Lower leg skin (tissue), 4 donors: ENCODE results near the gene KLB. TPM values are rescaled to one million over a fixed set of nuclear protein-coding genes. Genes with fewer than 3 reads are reported as not detected.

Source experiments
- DNase-seq, 2 donors: peaks; one replicate each; pipeline ENCODE4 v3.0.0-alpha.2; 2019; ENCODE audit warnings: low spot score in 2 of 2
- H3K4me3 ChIP-seq: fragments of 200-600 bp; sonication (generic); 2 replicates; pipeline ENCODE4 v1.5.1; 2017; ENCODE audit warnings: mild to moderate bottlenecking, low read depth; ENCODE audit not compliant: poor library complexity, severe bottlenecking
- POLR2A ChIP-seq, 2 donors: fragments of 450-650 bp; IDR thresholded peaks; one replicate each; pipeline ENCODE4 v1.6.1; 2016 to 2017; ENCODE audit warnings: antibody characterized with exemption in 2 of 2, mild to moderate bottlenecking in 1 of 2, moderate library complexity in 1 of 2
- WGBS, 2 donors: methylation state at CpG; one replicate each; pipeline ENCODE4 v1.1.5; 2018; 5-methylcytosine and 5-hydroxymethylcytosine counted together
- intact Hi-C: fragments of 100-400 bp; cut with DNase I; formaldehyde crosslinking; loops from one replicate; pipeline ENCODE4 v1.15.0; 2023; ENCODE audit warnings: low total_unique reads
- total RNA-seq, 4 donors: library from RNA; depleted of rRNA; stranded (reverse); fragments of >200 nt; gene quantifications; one replicate each; pipeline ENCODE4 v1.1.0, GENCODE V29; 2016
- TF ChIP-seq, protein P1 (sequence below), 3 donors: fragments of 450-650 bp; IDR thresholded peaks; one replicate each; pipeline ENCODE4 v1.5.1; 2016; ENCODE audit warnings: antibody characterized with exemption in 3 of 3, mild to moderate bottlenecking in 3 of 3, moderate library complexity in 2 of 3

Gene KLB
- total RNA-seq, 4 donors from 2014 or later: 0.38 to 0.74 (median 0.45) TPM

DNA sequence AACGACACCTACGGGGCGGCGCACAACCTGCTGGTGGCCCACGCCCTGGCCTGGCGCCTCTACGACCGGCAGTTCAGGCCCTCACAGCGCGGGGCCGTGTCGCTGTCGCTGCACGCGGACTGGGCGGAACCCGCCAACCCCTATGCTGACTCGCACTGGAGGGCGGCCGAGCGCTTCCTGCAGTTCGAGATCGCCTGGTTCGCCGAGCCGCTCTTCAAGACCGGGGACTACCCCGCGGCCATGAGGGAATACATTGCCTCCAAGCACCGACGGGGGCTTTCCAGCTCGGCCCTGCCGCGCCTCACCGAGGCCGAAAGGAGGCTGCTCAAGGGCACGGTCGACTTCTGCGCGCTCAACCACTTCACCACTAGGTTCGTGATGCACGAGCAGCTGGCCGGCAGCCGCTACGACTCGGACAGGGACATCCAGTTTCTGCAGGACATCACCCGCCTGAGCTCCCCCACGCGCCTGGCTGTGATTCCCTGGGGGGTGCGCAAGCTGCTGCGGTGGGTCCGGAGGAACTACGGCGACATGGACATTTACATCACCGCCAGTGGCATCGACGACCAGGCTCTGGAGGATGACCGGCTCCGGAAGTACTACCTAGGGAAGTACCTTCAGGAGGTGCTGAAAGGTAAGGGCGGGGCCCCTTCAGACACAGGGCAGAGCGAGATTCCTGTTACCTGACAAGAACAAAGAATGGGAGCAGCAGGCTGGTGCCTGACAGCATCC lies 40.3 kb downstream of the KLB start:
- 2% methylated on average over 32 to 33 of the region's 61 CpGs for WGBS, 2 donors
- peak overlapping the region; percentile 9 for H3K4me3 ChIP-seq
- DNase-seq: peak; percentile 35 to 89
- TF ChIP-seq POLR2A (IDR thresholded peaks at IDR 0.05): no peak
- TF ChIP-seq, protein P1, sequence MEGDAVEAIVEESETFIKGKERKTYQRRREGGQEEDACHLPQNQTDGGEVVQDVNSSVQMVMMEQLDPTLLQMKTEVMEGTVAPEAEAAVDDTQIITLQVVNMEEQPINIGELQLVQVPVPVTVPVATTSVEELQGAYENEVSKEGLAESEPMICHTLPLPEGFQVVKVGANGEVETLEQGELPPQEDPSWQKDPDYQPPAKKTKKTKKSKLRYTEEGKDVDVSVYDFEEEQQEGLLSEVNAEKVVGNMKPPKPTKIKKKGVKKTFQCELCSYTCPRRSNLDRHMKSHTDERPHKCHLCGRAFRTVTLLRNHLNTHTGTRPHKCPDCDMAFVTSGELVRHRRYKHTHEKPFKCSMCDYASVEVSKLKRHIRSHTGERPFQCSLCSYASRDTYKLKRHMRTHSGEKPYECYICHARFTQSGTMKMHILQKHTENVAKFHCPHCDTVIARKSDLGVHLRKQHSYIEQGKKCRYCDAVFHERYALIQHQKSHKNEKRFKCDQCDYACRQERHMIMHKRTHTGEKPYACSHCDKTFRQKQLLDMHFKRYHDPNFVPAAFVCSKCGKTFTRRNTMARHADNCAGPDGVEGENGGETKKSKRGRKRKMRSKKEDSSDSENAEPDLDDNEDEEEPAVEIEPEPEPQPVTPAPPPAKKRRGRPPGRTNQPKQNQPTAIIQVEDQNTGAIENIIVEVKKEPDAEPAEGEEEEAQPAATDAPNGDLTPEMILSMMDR (IDR thresholded peaks at IDR 0.05): no peak
- intact Hi-C loops: no loop called here

DNA sequence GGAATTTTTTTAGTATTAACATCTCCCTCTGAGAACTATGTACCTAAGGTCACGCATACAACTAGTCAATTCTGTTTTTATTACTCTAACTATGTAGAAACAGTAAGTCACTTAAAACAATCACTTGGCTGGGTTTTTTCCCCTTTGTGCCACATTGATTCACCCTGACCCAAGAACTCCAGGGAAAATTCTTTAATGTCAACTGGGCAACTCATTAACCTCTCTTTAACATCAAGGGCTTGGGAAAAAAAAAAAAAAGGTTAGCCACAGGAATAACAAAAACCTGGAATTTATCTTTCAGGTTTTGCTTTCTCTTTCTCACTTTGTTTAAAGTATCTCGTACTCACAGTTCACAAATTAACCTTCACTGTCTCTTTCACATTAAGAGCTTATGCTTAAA lies 43.9 kb downstream of the KLB start:
- intact Hi-C loops: no loop called here

DNA sequence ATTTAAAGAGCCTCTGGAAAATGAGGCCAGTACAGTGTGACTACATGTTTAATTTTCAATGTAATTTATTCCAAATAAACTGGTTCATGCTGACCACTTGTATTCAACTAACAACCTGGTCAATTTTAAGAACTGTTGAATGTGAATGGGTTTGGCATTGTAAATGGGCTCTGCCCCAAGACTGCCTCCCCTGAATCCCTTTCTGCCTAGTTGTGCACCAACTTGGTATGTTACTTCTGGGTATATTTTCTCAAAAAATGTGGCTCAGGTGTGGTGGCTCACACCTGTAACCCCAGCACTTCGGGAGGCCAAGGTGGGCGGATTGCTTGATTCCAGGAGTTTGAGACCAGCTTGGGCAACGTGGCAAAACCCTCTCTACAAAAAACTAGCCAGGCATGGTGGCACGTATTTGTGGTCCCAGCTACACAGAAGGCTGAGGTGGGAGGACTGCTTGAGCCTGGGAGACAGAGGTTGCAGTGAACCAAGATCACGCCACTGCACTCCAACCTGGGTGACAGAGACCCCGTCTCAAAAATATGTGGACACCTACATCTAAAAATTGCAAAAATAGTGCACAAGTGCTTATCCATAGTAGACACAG lies 44.8 kb downstream of the KLB start:
- WGBS, 2 donors: 87 to 88% methylated on average over 6 of the region's 6 CpGs
- no peak for DNase-seq
- no peak for TF ChIP-seq POLR2A (IDR thresholded peaks at IDR 0.05)
- TF ChIP-seq, protein P1 (IDR thresholded peaks at IDR 0.05): no peak
- intact Hi-C loops: no loop called here
- no peak overlapping the region for H3K4me3 ChIP-seq

More for the DNA sequence above, 43.9 kb downstream of the KLB start:
- TF ChIP-seq, protein P1 (IDR thresholded peaks at IDR 0.05): no peak
- no peak for TF ChIP-seq POLR2A (IDR thresholded peaks at IDR 0.05)
- DNase-seq: no peak
- H3K4me3 ChIP-seq: no peak overlapping the region
- 65 to 90% methylated on average over 2 of the region's 2 CpGs for WGBS, 2 donors

DNA sequence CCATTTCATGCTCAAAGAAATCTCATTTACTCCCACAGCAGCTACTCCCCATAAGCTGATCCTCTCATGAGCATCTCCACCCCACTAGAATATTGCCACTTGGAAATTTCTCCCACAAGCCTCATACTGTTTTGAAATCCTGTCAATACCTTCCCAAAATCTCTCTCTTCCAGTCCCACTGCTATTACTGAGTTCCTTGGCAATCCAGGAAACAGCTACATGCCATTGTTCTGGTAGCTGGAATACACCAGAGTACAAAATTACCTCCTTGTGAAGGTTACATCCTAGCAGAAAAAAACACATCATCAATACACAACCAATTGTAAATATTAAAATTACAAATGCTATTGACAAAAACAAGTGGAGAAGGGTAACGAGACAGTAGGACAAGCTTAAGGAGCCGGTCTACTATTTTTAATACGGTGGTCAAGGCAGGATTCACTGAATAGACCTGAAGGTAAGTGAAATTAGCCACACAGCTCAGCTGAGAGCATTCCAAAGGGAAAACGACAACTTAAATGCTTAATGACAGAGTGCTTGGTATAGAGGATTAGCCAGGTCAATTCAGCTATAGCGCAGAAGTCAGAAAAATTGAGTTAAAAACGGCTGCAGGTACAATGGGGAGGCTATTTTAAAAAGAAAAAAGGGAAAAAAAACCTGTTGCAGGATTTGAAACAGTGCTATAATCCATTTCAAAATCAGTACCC lies 45.6 kb downstream of the KLB start:
- intact Hi-C loops: no loop called here
- H3K4me3 ChIP-seq: no peak overlapping the region
- WGBS, 2 donors: 84% methylated on average over 6 of the region's 6 CpGs
- TF ChIP-seq, protein P1 (IDR thresholded peaks at IDR 0.05): no peak
- TF ChIP-seq POLR2A (IDR thresholded peaks at IDR 0.05): no peak
- DNase-seq: no peak

DNA sequence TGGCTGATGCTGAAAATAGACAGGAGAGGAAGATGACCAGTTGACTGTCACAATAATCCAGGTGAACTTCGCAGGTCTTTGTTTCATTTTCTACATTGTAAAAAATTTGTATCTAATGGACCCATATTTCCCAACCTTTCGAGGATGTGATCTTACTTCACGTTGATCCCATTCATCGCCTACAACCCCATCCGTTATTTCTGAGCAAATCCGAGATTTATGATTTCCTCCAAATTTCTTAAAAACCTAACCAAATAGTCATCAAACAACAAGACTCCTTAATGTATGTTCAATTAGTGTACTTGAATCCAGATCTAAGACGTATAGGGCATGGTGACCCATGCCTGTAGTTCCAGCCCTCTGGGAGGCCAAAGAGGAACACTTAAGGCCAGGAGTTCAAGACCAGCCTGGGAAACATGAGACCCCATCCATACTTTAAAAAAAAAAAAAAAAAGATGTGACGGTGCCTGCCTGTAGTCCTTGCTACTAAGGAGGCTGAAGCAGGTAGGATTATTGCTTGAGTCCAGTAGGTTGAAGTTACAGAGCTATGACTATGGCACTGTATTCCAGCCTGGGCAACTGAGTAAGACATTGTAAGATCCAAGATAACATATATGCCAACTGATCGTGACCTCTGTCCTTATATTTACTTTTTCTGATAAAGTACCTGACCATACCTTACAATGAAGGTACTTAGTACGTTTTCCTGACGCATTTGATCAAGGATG lies 46.3 kb downstream of the KLB start:
- H3K4me3 ChIP-seq: no peak overlapping the region
- intact Hi-C loops: no loop called here
- TF ChIP-seq POLR2A (IDR thresholded peaks at IDR 0.05): no peak
- TF ChIP-seq, protein P1 (IDR thresholded peaks at IDR 0.05): no peak
- WGBS, 2 donors: 86 to 88% methylated on average over 11 of the region's 11 CpGs
- no peak for DNase-seq
